Astrocyte of the cerebellum (primary cell): ENCODE results near the gene APEH.
"Not testable (repeated sequence)": the region's sequence is repeated elsewhere in the genome, so short reads cannot be mapped to it uniquely, and the experiment has no call there.

Source experiments
- DNase-seq: peaks from one replicate; pipeline ENCODE4 v3.0.0-alpha.2; 2011; ENCODE audit warnings: low read depth
- H3K4me3 ChIP-seq: 2 replicates; pipeline ENCODE4 v1.5.1; 2011; ENCODE audit warnings: mild to moderate bottlenecking, low read depth, low read length, moderate library complexity
- in situ Hi-C: cut with HindIII; loops from 2 replicates; pipeline ENCODE4 v1.10.0; 2017; ENCODE audit warnings: low sequenced_read_pairs
- TF ChIP-seq, protein P1 (sequence below): IDR thresholded peaks from 2 replicates; pipeline ENCODE4 v1.5.1; 2012; ENCODE audit warnings: low read length, low read depth, moderate library complexity, mild to moderate bottlenecking; ENCODE audit errors: missing control alignments

Gene APEH

DNA sequence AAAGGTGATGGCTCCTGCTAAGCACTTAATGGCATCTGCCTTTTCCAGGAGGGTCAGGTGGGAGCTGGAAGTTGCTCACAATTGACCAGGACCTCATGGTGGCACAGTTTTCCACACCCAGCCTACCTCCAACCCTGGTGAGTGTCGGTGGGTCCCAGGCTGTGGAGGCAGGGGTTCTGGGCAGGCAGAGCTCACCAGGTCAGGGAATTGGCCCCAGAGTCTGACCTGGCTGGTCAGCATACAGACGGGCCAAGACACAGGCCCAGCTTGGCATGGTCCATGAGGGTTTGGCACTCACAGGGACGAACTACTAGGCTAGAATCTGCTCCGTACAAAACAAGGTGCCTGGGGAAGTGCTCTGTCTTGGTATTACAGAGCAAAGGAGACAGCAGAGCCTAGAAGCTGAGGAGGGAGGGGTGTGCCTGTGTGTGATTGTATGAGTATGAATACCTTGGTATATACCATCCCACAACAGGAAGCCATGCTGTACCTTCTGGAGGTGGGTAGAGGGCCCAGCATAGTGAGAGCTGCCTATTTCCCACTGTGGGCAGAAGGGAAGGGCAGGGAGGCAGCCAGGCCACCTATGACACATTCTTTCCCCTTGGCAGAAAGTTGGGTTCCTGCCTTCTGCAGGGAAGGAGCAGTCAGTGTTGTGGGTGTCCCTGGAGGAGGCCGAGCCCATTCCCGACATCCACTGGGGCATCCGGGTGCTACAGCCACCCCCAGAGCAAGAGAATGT is 6.5 kb downstream of the APEH start:
- in situ Hi-C loops = no loop called here
- no peak for DNase-seq
- TF ChIP-seq, protein P1, sequence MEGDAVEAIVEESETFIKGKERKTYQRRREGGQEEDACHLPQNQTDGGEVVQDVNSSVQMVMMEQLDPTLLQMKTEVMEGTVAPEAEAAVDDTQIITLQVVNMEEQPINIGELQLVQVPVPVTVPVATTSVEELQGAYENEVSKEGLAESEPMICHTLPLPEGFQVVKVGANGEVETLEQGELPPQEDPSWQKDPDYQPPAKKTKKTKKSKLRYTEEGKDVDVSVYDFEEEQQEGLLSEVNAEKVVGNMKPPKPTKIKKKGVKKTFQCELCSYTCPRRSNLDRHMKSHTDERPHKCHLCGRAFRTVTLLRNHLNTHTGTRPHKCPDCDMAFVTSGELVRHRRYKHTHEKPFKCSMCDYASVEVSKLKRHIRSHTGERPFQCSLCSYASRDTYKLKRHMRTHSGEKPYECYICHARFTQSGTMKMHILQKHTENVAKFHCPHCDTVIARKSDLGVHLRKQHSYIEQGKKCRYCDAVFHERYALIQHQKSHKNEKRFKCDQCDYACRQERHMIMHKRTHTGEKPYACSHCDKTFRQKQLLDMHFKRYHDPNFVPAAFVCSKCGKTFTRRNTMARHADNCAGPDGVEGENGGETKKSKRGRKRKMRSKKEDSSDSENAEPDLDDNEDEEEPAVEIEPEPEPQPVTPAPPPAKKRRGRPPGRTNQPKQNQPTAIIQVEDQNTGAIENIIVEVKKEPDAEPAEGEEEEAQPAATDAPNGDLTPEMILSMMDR = no peak
- no peak overlapping the region for H3K4me3 ChIP-seq

DNA sequence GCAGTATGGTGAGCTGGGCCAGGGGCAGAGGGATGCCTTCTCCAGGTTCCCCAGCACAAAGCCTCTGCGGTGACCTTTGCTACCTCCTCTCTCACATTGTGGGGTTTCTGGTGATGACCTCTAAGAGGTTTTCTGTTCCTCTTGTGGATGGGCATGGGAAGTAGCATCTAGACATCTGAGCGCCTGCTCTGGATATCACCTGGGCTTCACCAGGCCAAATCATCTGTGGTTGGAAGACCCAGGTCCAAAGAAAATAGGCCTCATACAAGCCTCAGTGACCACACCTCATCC is 7.0 kb downstream of the APEH start:
- DNase-seq = no peak
- TF ChIP-seq, protein P1 = no peak
- in situ Hi-C loops = no loop called here
- no peak overlapping the region for H3K4me3 ChIP-seq

DNA sequence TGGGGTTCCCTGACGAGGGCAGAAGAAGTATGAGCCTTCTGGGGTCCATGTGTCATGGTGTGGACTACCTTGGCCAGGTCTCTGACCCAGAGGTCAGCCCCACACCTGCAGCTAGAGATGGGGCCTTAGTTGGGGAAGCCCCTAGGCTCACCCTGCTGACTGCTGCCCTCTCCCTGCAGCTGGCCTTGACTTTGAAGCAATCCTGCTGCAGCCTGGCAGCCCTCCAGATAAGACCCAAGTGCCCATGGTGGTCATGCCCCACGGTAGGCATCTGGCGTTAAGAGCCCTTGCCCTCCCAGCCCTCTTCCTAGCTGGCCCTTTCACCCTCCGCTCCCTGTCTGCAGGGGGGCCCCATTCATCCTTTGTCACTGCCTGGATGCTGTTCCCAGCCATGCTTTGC is 7.4 kb downstream of the APEH start:
- in situ Hi-C loops = no loop called here
- H3K4me3 ChIP-seq = no peak overlapping the region

DNA sequence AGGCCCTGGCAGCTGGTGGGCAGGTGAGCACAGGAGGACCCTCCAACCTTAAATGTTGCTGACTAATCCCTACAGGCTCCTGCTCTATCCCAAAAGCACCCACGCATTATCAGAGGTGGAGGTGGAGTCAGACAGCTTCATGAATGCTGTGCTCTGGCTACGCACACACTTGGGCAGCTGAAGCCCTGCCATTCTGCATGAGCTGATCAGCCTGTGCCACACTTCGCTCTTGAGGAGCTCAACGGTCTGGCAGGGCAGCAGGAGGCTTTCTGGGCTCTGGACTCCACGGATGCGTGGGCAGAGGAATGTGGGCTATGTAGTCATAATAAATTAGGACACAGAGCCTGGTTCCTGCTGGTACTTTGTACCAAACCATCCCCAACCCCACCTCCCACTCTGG is 9.0 kb downstream of the APEH start:
- H3K4me3 ChIP-seq = no peak overlapping the region
- in situ Hi-C loops = no loop called here
- no peak for DNase-seq
- TF ChIP-seq, protein P1 = no peak

More for the DNA sequence above, 7.4 kb downstream of the APEH start:
- TF ChIP-seq, protein P1 = no peak
- DNase-seq = no peak

DNA sequence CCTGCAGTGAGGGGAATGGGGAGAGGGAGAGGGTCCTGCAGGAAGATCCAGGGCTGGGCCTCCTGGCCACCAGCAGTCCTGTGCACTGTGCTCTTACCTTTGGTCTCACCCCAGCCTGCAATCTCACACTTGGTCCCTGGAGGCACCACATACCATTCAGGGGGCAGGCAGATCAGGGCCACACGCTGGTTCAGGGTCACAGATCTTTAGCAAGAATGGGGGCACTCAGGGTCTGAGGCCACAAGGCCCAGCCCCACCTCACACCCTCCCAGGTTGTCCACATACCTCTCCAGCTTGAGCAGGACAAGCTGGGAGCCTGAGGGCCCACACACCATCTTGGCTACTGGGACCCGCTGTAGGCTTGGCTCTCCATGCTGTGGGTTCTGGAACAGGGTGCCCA is 10.3 kb downstream of the APEH start:
- in situ Hi-C loops, DNase-seq: not testable (repeated sequence)

DNA sequence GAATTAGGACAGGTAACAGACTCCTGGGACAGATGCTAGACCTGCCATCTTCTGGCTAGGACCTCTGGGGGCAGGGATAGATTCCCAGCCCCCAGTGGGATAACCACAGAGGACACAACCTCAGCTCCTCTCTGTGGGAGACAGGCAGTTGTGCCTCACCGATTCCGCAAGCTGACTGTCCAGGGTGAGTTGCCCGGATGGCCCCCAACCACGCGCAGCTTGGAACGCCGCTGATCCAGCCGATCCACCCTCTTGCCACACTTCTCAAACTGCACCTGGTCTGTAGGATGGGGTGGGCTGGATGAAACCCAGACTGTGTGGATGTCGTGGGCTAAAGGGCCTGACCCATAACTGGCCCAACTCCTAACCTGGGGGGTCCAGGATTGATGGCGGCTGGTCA is 11.0 kb downstream of the APEH start:
- DNase-seq, in situ Hi-C loops, H3K4me3 ChIP-seq: not testable (repeated sequence)

More for the DNA sequence above, 10.3 kb downstream of the APEH start:
- not testable (repeated sequence) for H3K4me3 ChIP-seq

DNA sequence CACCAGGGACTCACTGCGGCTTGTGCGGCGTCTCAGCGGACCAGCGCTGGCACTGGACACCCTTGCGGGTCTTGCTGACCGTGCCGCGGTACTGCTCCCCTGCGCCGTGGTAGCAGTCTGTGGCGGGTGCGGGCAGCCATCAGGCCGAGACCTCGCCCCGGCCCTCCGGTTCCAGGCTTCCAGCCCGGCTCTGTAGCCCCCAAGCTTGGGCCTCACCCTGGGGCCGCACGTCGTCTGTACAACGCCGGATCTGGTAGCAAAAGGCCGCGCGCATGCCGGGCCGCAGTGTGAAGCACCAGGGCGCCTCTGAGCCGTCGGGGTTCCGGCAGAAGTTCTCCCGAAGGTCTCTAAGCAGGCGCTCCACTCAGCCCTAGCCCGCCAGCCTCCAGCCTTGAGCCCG is 11.7 kb downstream of the APEH start:
- in situ Hi-C loops, DNase-seq, H3K4me3 ChIP-seq: not testable (repeated sequence)

DNA sequence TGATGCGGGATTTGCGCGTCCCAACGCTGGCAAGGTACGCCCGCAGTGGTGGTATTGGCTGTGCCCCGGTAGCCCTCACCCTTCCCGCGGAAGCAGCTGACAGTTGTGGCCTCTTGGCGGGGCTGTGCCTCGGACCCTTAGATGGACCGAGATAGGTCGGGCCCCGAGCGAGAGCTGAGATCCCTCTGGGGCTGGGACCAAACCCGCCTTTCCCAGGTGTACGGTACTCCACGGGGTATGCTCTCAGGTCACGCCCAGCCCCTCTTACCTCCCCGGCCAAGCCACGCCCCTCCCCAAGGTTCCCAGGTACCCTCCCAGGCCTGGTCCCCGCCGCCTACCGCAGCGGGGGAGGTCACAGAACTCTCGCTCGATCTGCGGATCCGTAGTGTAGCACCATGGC is 12.2 kb downstream of the APEH start:
- in situ Hi-C loops, DNase-seq: not testable (repeated sequence)
- H3K4me3 ChIP-seq = peak overlapping the region; percentile 26

DNA sequence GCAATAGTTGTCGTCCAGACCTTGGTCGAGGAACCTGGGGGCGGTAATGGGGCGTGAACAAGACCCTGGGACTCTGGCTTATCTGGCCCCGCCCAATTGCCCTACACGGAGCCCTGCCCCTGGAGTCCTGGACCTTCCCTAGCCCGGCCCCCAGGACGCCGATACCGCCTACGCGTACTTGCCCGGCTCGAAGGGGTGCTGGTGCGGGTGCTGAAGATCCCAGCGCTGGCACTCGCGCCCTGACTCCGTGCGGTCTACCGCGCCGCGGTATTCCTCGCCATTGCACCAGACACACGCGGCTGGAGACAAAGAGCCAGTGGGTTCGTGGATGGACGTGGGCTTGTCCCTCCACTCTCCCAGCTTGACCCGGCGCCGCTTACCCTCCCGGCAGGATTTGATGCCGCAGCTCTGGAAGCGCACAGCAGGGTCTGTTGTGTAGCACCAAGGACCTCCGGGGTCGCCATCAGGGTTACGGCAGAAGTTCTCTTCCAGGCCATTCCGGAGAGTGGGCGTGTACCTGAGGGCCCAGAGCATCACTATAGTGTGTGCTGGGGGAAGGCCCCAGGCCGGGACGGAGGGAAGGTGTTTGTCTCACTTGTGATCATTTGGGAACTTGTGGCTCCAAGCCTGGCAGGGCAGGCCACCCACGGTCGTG is 12.7 kb downstream of the APEH start:
- in situ Hi-C loops, DNase-seq: not testable (repeated sequence)
- peak overlapping the region; percentile 26 for H3K4me3 ChIP-seq

DNA sequence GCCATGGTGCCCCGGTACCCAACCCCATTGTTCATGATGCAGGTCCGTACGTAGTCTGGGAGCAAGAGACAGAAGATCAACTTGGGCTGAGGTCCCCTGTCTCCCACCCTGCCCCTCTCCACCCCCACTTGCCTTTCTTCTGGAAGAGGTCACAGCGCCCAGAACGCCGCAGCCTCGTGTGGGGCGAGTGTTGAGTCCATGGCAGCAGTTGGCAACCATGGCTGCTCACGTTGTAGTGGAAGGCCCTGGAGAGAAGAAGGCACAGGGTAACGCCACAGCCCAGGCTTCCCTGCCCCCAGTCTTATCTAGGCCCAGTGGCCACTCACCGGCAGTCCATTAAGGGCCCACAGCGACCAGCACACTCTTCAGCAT is 13.3 kb downstream of the APEH start:
- in situ Hi-C loops, H3K4me3 ChIP-seq, DNase-seq: not testable (repeated sequence)

DNA sequence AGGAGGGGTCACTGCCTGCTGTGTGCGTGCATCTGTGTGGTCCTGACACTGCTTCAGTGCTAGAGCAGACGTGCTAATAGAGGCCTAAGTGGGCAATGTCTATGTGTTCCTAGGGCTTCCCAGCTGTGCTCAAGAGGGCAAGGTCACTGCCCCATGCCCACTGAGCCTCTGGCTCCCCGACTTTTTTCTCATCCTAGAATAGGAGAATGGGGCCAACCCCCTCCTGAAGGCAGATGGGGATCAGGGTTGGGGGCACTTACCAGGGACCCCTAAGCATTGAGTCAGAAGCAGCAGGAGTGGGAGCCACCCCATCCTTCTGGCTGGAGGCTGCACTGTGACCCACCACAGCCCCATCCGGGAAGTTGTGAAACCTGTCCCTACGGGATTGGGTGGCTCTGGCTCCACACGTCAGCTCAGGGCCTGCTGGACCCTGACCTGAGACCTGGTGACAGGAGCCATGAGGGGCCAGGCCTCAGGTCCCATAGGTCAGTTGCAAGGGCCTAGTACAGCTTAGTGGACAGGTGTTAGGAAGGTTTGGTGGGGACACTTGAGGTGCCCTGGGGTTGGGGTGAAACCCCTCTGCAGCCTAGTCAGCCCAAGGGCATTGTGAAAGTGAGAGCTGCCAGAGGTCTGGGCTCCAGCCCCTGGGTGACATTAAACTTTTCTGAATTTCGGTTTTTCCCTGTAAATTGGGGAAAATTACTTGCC is 14.3 kb downstream of the APEH start:
- in situ Hi-C loops, DNase-seq: not testable (repeated sequence)
- H3K4me3 ChIP-seq = peak overlapping the region; percentile 95
